Thoracic aorta (tissue), 2 donors: ENCODE measurements around the gene TMCO4. TPM values are rescaled to one million over a fixed set of nuclear protein-coding genes. Genes with fewer than 3 reads are reported as not detected.
"Not testable (repeated sequence)": the region's sequence is repeated elsewhere in the genome, so short reads cannot be mapped to it uniquely, and the experiment has no call there.

ENCODE experiments used
- ATAC-seq: fragments of 150-250 bp; one replicate; pipeline ENCODE4 v1.8.0; 2017; ENCODE audit warnings: low read depth; ENCODE audit not compliant: insufficient number of reproducible peaks, low FRiP score
- DNase-seq: peaks from one replicate; pipeline ENCODE4 v3.0.0-alpha.2; 2020; ENCODE audit warnings: low spot score
- H3K27ac ChIP-seq, 2 donors: fragments of 200-600 bp; sonication (generic); 1 replicate in 1 of 2; 2 replicates in 1 of 2; pipeline ENCODE4 v1.5.1; 2016; ENCODE audit warnings: mild to moderate bottlenecking in 2 of 2, moderate library complexity in 2 of 2
- H3K27me3 ChIP-seq: fragments of 200-600 bp; sonication (generic); replicated peaks from 2 replicates; pipeline ENCODE4 v1.6.0; 2016; ENCODE audit warnings: mild to moderate bottlenecking; ENCODE audit not compliant: insufficient read depth
- H3K36me3 ChIP-seq: fragments of 200-600 bp; sonication (generic); one replicate; pipeline ENCODE4 v1.5.1; 2016
- H3K4me1 ChIP-seq, 2 donors: fragments of 200-600 bp; sonication (generic); 1 replicate in 1 of 2; 2 replicates in 1 of 2; pipeline versions ENCODE4 v1.5.1 to v1.6.0; 2016; ENCODE audit warnings: low read depth in 2 of 2, mild to moderate bottlenecking in 1 of 2; ENCODE audit not compliant: control insufficient read depth in 1 of 2
- H3K4me3 ChIP-seq: fragments of 200-600 bp; sonication (generic); 2 replicates; pipeline ENCODE4 v1.5.1; 2016; ENCODE audit warnings: mild to moderate bottlenecking
- H3K9me3 ChIP-seq: fragments of 200-600 bp; sonication (generic); 2 replicates; pipeline ENCODE4 v1.5.1; 2016
- CTCF ChIP-seq: fragments of 200-600 bp; sonication (generic); IDR thresholded peaks from one replicate; pipeline ENCODE4 v1.5.1; 2019; ENCODE audit warnings: antibody characterized with exemption
- total RNA-seq, 2 donors: library from RNA; depleted of rRNA; stranded (reverse); fragments of >200 nt; gene quantifications; one replicate each; pipeline versions ENCODE4 v1.1.0 to v1.2.3, GENCODE V29; 2016

TMCO4 gene
- total RNA-seq: 10 to 100 TPM; 33.2 to 33.4 TPM

- TF ChIP-seq CTCF: peak; percentile 44
- no peak for DNase-seq
- Histone ChIP-seq H3K4me1 (peaks cover 0 to 22% of the 10 kb centered on the region in 2 donors), H3K27me3 (no peaks in the 10 kb centered on the region), H3K4me3 (peak within 1 kb of the TSS; percentile 81), H3K36me3 (no peaks in the 10 kb centered on the region), H3K27ac (peak within 1 kb of the TSS; percentile 82 to 84), H3K9me3 (no peaks in the 10 kb centered on the region)
- ATAC-seq: peak; percentile 27
Observed at GRCh38 chr1:19799230-19800075, at the start of gene TMCO4. Gene TMCO4, minus strand, starts transcription at chr1:19799916. Its CDS starts 19,158 bp downstream, at chr1:19780758.

- not testable (repeated sequence) for H3K27ac ChIP-seq, DNase-seq
Observed at GRCh38 chr1:19849307-19849706, 49.6 kb upstream of the TMCO4 start.

GRCh38 chr1:19847334-19847733 is 47.6 kb upstream of the TMCO4 start:
- not testable (repeated sequence) for DNase-seq, H3K9me3 ChIP-seq, ATAC-seq, H3K4me3 ChIP-seq, H3K36me3 ChIP-seq, H3K4me1 ChIP-seq, H3K27me3 ChIP-seq, H3K27ac ChIP-seq

More at GRCh38 chr1:19849307-19849706, 49.6 kb upstream of the TMCO4 start:
- not testable (repeated sequence) for H3K4me1 ChIP-seq, ATAC-seq, H3K27me3 ChIP-seq, H3K9me3 ChIP-seq, H3K4me3 ChIP-seq, H3K36me3 ChIP-seq

- Histone ChIP-seq H3K9me3 (no peaks in the 10 kb centered on the region), H3K27me3 (peaks cover 5% of the 10 kb centered on the region), H3K27ac (no peak overlapping the region), H3K4me1 (no peaks in the 10 kb centered on the region), H3K4me3 (no peak overlapping the region), H3K36me3 (no peaks in the 10 kb centered on the region)
- no peak for TF ChIP-seq CTCF
- no peak for DNase-seq
- no peak for ATAC-seq
Observed at GRCh38 chr1:19846338-19846737, 46.6 kb upstream of the TMCO4 start.

- no peaks in the 10 kb centered on the region for H3K4me1 ChIP-seq
- peaks cover 5% of the 10 kb centered on the region for H3K27me3 ChIP-seq
- no peak for TF ChIP-seq CTCF
- DNase-seq: no peak
- no peaks in the 10 kb centered on the region for H3K9me3 ChIP-seq
- no peaks in the 10 kb centered on the region for H3K36me3 ChIP-seq
- ATAC-seq: no peak
- H3K27ac ChIP-seq: no peak overlapping the region
- no peak overlapping the region for H3K4me3 ChIP-seq
Observed at GRCh38 chr1:19845555-19845954, 45.8 kb upstream of the TMCO4 start.

- Histone ChIP-seq H3K4me1 (no peaks in the 10 kb centered on the region), H3K27ac (no peak overlapping the region), H3K4me3 (no peak overlapping the region), H3K27me3 (peaks cover 5% of the 10 kb centered on the region), H3K36me3 (no peaks in the 10 kb centered on the region), H3K9me3 (no peaks in the 10 kb centered on the region)
- DNase-seq: no peak
- no peak for TF ChIP-seq CTCF
- no peak for ATAC-seq
Observed at GRCh38 chr1:19844731-19845495, 45.2 kb upstream of the TMCO4 start.
